Liver (tissue), 3 donors: ENCODE data around the gene KRT4.

Experiments used
- EGR1 ChIP-seq, 2 donors: IDR thresholded peaks; 2 replicates each; pipeline ENCODE4 v1.6.1; 2016 to 2018; ENCODE audit warnings: antibody characterized with exemption in 2 of 2, low read depth in 2 of 2
- GABPA ChIP-seq, 2 donors: IDR thresholded peaks in 1 of 2; conservative IDR thresholded peaks in 1 of 2; 2 replicates each; pipeline ENCODE4 v1.6.1; 2016; ENCODE audit warnings: antibody characterized with exemption in 2 of 2, mild to moderate bottlenecking in 1 of 2, moderate library complexity in 1 of 2
- JUND ChIP-seq, 2 donors: IDR thresholded peaks; 2 replicates each; pipeline ENCODE4 v1.6.1; 2016; ENCODE audit warnings: antibody characterized with exemption in 2 of 2
- RAD21 ChIP-seq, 2 donors: IDR thresholded peaks; 2 replicates each; pipeline ENCODE4 v1.6.1; 2016; ENCODE audit warnings: antibody characterized with exemption in 2 of 2, mild to moderate bottlenecking in 2 of 2
- SP1 ChIP-seq: IDR thresholded peaks from 2 replicates; pipeline ENCODE4 v1.6.1; 2018; ENCODE audit warnings: antibody characterized with exemption, mild to moderate bottlenecking
- TAF1 ChIP-seq: conservative IDR thresholded peaks from 2 replicates; pipeline ENCODE4 v1.6.1; 2016; ENCODE audit warnings: antibody characterized with exemption, mild to moderate bottlenecking
- TF ChIP-seq, protein P1 (sequence below): fragments of 150-350 bp; IDR thresholded peaks from 2 replicates; pipeline ENCODE4 v1.5.1; 2017; ENCODE audit warnings: improper control_type of control experiment, low read depth, low read length; ENCODE audit not compliant: missing input control
- TF ChIP-seq, protein P2 (sequence below): IDR thresholded peaks from 2 replicates; pipeline ENCODE4 v1.6.1; 2016; ENCODE audit warnings: antibody characterized with exemption, mild to moderate bottlenecking
- donor health status: healthy.
- donor health status: healthy.

- TF ChIP-seq, protein P1, sequence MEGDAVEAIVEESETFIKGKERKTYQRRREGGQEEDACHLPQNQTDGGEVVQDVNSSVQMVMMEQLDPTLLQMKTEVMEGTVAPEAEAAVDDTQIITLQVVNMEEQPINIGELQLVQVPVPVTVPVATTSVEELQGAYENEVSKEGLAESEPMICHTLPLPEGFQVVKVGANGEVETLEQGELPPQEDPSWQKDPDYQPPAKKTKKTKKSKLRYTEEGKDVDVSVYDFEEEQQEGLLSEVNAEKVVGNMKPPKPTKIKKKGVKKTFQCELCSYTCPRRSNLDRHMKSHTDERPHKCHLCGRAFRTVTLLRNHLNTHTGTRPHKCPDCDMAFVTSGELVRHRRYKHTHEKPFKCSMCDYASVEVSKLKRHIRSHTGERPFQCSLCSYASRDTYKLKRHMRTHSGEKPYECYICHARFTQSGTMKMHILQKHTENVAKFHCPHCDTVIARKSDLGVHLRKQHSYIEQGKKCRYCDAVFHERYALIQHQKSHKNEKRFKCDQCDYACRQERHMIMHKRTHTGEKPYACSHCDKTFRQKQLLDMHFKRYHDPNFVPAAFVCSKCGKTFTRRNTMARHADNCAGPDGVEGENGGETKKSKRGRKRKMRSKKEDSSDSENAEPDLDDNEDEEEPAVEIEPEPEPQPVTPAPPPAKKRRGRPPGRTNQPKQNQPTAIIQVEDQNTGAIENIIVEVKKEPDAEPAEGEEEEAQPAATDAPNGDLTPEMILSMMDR: no peak
- TF ChIP-seq EGR1 (IDR thresholded peaks at IDR 0.05; ENCODE audit: low read depth in 2 of 2): no peak
- TF ChIP-seq, protein P2, sequence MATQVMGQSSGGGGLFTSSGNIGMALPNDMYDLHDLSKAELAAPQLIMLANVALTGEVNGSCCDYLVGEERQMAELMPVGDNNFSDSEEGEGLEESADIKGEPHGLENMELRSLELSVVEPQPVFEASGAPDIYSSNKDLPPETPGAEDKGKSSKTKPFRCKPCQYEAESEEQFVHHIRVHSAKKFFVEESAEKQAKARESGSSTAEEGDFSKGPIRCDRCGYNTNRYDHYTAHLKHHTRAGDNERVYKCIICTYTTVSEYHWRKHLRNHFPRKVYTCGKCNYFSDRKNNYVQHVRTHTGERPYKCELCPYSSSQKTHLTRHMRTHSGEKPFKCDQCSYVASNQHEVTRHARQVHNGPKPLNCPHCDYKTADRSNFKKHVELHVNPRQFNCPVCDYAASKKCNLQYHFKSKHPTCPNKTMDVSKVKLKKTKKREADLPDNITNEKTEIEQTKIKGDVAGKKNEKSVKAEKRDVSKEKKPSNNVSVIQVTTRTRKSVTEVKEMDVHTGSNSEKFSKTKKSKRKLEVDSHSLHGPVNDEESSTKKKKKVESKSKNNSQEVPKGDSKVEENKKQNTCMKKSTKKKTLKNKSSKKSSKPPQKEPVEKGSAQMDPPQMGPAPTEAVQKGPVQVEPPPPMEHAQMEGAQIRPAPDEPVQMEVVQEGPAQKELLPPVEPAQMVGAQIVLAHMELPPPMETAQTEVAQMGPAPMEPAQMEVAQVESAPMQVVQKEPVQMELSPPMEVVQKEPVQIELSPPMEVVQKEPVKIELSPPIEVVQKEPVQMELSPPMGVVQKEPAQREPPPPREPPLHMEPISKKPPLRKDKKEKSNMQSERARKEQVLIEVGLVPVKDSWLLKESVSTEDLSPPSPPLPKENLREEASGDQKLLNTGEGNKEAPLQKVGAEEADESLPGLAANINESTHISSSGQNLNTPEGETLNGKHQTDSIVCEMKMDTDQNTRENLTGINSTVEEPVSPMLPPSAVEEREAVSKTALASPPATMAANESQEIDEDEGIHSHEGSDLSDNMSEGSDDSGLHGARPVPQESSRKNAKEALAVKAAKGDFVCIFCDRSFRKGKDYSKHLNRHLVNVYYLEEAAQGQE: no peak
- no peak for TF ChIP-seq TAF1
- TF ChIP-seq JUND (IDR thresholded peaks at IDR 0.05): no peak
- TF ChIP-seq GABPA (IDR thresholded peaks at IDR 0.05 in 1 of 2, conservative IDR thresholded peaks at IDR 0.05 in 1 of 2): no peak
- TF ChIP-seq SP1: no peak
- no peak for TF ChIP-seq RAD21 (IDR thresholded peaks at IDR 0.05)
Measured at GRCh38 chr12:52837413-52837741, 23.5 kb upstream of the KRT4 start.
